ENCODE data around the gene ANKRD6.

The ANKRD6 gene

DNA sequence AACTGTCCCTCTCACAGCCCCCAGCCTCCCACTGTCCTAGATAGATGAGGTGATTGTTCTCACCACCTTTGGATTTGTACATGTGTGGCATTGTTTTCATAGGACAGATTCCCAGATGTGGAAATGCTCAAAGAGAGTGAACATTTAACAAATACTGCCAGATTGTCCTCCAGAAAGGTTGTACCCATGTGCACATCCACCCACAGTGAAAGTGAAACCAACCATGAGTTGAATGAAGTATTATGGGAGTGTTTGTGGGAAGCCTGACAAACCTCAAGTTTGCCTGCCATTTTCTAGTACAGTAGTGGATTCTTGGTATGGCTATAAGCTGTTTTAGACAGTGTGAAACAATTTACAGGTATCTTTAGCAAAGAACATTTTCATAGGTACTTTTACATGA is 42.7 kb downstream of the ANKRD6 start:
- no peak for DNase-seq

DNA sequence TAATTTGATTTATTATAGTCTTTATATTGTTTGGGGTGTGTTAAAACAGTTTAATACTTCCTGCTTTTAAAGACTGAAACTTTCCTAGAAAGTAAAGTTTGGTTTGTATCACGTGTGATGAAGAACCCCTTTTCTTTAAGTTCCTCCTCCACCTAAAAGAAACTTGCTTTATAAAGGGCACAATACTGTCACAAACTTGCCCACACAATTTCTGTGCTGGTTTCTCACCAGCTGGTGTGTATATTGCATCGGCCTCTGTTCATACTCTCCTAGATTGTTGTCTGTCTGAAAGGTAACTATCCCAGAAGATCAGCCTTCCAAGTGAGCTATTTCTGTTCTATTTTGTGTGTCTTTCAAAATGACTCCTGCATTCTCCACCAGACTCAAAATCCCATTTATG is 46.9 kb downstream of the ANKRD6 start:
- DNase-seq, result no peak

DNA sequence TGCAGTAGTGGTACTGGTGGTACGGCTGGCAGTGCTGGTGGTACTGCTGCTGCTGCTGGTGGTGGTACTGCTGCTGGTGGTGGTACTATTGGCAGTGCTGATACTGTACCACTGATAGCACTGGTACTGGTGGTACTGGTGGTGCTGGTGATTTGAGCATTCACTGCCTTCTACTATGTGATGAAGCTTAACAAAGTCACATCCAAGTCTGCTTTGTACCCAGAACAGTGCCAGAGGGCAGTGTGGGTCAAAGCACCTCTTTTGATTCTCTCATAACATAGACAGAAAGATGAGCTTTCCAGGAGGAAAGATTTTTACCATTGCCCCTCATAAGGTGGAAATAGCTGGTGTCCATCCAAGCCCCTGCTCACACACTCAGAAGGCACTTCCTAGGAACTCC is 48.7 kb downstream of the ANKRD6 start:
- DNase-seq, result no peak

DNA sequence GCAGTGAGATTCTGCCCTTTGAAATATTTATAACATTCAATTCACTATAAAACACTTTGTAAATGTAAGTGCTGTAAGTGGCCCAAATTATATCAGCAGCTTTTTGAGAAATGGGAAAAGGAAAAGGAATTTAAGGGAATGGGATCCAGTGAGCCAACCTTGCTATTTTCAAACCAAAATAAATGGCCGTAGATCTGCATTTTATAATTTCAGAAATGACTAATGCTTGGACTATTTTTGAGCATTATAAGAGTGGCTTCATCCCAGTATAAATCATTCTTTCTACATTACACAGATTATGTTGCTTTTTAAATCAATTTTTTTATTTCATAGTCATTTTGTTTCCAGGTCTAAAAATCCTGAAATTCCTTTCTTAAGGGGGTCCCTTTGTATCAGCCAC is 49.2 kb downstream of the ANKRD6 start:
- no peak for DNase-seq

DNA sequence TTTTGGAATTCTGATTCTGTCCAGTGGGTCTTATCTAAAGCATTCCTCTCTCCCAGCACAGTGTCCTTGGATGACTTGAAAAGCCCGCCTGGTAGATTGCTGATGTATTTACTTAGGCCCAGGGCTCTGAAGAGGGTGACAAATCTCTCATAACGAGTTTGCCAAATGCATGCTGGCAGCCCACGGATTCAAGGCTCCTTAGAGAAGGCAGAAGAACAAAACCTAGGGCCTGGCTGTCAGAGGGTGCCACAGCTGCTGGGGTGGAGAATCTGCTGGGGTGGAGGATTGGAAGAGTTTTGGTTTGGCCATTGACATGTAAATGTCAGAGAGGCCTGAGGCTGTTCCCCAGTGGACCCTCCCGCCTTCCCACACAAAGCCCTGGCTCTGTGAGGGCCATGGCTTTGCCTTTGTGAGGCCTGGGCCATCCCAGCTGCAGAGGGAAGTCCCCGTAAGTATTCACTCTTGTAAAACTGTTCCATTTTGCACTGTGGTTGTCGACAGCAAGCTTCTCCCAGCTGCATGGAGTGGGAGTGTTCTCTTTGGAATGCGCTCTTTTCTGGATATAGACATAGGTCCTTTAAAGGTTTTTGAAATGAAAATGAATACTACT is 50.3 kb downstream of the ANKRD6 start:
- DNase-seq, result no peak

DNA sequence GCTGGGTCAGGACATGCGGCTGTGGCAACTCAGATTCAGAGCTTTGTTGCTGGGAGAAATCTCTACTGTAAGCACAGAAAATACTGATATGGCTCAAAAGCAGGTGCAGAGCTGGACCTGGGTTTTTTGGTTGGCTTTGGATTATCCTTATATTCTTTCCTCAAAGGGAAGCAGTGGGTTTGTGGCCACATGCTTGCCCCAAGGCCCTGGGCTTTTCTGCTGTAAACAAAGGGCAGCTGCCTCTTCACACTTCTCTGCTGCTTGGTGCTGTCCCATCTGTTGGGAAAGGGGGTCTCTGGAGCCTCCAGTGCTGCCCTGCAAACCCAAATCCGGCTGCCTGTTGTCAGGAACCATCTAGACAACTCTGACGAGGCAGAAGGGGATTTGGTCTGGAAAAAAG is 52.4 kb downstream of the ANKRD6 start:
- no peak for DNase-seq

DNA sequence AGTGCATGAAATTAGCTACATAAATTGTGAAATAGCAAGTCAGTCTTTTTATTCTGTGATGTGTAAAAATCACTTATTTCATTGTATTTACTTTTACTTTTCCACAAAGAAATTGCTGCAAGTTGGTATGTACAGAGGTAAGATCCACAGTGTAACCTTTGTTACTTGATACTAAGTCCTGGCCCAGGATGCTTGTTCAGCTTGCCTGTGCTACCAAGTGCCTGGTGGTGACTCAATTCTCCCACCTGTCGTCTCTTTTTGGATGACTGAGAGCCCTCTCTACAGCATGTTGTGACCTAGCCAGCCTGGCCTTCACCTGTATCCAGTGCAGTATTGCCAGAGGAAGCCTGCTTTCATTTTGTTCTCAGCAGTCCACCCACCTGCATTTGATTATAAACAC is 54.9 kb downstream of the ANKRD6 start:
- no peak for DNase-seq

DNA sequence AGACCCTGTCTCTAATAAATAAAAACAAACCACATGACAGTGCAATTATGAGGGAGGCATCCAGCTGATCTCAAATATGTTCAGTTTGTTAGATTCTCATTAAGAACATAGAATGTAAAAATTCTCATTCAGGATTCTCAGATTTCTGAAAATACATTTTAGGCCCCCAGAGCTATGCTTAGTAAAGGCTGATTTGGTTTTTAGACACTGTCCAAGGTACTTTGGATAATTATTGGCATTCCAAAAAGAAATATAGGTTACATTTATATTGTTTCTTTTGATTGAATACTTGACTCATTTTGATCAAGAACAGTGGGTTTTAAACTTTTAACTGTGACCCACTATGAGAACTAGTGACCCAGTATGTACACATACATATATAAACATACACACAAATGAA is 55.5 kb downstream of the ANKRD6 start:
- no peak for DNase-seq

DNA sequence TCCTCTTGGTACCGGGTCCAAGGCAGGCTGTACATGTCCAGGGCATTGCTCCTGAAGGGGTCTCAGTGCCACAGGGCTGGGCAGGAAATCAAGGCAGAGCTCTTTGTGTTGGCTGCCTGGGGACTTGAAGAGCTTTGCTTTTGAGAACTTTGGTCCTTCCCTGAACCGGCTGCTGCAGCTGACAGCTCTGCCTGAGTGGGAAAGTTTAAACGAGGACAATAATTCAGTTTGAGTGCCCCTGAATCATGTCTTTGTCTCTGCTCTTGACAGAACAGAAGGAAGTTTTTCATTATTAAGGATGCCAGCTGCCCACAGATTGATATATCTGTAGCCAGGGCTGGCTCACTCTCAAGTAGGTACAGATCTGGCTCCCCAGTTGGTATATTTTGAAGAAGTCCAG is 56.1 kb downstream of the ANKRD6 start:
- DNase-seq, result no peak

DNA sequence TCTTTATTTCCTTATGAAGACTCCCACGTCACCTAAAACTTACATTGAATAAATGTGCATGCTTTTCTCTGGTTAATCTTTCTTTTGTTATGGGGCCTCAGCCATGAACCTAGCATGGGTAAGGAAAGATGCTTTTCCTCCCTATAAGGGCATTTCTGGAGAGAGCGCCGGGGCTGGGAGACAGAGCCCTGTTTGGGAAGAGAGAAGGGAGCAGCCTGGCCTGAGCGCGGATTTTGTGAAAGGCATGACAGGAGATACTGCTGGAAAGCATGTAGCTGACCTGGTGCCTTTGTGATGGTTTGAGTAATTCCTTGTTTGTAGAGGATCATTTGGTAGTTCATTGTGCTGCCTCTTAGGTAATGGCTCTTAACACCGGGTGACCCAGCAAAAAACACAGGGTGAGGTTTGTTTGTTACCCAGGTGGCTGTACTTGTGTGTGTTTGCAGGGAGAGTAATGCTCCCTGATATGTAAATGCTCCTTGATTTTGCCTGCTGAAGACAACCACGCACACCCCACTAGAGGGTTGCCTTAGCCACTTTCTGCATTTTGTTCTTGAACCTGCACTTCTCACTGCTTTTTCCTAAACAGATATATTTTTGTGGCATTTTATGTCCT is 59.2 kb downstream of the ANKRD6 start:
- no peak for DNase-seq

DNA sequence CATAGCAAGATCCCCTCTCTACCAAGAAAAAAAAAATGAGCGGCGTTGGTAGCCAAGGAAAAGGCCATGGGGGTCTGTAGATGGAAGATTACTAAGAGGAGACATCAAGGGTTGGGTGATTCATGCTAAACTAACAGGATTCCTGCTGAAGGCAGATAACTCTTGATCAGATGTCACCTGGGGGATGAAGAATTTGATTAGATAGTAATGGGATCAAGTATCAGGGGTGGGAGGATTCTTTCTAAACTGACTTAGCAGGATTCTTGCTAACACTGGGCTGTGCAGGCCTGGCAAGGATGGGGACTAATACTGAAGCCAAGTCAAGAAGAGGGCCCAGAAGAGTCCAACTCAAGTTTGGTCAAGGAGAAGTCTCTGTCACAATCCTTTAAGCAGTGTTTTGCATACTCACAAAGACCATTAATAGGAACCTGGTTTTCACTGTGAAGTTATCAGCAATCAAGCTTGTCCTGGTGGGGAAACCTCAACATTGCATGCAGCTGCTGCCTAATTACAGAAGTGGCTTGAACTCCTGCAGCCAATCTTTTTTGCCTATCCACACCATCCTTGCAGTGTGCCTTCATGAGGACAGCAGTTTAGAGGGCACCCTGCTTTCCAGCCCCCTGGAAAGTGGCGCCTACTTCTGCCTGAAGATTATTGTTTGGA is 61.3 kb downstream of the ANKRD6 start:
- DNase-seq, result no peak

DNA sequence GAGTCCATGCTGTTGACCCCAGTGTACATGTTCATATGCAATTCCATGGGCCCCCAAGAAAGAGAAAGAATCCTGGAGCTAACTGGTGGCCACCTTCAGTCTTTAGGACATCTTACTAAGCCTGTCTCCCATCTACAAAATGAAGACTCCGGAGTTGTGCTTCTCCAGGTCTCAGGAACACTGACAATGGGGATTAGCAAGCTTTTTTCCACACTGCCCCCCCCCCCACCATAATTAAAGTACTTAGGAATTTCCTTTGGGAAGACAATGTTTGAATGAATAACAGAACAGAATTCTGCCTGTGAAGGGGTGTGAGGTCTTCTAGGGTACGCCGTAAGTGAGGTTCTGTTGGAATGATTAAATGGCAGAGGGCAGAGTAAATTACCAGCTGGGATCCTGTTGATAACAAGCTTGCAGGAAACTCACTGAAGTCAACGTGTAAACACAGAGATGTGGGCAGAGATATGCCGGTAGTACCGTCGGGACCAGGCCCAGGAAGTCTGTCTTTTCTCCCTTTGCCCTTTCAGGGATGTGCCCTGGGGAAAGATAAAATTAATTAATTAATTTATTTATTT is 63.1 kb downstream of the ANKRD6 start:
- no peak for DNase-seq

DNA sequence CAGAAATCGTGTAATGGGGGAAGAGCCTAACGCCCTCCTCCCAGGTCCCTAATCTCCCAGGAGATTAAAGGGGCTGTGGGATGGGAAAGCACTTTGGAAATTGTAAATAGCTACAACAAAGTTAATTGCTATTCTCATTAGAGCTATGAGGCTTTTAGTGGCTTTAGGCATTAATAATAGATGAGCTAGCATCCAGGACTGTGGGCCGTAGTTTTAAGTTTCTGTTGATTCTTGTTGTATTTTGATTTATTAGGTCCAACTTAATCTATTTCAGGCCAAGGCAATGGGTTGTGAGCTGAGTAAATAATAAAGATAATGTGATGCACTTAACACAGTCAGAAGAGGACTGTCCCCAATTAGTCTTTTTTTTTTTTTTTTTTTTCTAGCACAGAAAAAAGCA is 67.7 kb downstream of the ANKRD6 start:
- DNase-seq, result no peak

DNA sequence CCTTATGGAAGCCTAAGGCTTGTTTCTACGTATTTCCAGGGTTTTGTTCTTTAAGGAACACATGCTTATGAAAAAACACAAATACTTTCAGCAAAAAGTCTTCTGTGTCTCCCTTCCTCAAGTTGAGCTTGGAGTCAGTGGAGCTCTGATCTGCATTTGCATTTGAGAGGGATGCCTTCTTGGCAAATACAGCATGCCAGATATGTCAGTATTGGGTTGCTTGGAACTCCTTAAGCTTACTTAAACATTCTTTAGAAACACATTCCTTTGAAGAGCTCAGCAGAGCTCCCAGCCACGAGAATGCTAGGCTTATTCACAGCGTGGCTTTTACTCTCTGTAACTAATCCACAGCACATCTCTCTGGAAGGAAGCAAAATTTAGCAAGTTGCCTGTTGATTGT is 68.3 kb downstream of the ANKRD6 start:
- DNase-seq, result no peak

DNA sequence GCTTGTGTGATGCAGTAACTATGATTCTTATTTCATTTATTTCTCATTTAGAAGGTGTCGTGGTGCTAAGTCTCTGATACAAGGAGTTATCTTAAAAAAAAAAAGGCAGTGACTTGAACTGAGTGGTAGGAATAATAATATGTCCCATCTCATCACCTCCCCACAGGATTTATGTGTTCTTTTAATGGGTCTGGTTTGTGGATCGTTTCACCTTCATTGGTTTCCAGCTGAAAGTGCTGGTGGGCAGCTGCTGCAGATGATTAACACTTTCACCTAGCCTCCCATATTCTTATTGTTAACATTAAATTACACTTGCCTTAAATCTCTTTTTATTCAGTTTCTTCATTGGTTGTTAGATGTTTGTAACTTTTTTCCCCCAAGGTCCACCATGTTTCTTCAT is 68.8 kb downstream of the ANKRD6 start:
- no peak for DNase-seq

DNA sequence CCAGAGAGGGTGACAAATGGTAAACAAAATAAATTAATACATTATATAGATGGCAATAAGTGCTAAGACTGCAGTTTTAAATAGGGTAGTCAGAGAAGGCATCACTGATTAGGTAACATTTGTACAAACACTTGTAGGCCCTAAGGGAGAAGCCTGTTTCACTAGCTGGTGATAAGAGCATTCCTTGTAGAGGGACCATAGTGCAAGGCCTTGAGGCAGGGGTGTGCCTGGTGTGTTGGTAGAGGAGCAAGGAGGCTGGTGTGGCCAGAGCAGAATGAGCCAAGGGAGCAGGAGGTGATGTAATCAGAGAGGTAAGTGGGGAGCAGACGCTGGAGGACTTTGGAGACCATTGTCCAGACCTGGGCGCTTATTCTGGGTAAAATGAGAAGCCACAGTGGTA is 70.7 kb downstream of the ANKRD6 start:
- no peak for DNase-seq

DNA sequence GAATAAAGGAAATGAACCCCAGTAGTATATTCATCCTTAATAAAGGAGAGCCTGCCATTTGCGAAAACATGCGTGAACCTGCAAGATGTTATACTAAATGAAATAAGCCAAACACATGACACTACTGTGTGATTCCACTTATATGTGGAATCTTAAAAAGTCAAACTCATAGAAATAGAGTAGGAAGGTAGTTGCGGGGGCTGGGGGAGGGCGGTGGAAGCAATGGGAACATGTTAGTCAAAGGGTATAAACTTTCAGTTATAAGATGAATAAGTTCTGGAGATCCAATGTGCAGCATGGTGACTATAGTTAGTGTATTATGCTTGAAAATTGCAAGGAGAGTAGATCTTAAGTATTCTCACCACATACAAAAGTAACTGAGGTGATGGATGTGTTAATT is 72.9 kb downstream of the ANKRD6 start:
- no peak for DNase-seq

DNA sequence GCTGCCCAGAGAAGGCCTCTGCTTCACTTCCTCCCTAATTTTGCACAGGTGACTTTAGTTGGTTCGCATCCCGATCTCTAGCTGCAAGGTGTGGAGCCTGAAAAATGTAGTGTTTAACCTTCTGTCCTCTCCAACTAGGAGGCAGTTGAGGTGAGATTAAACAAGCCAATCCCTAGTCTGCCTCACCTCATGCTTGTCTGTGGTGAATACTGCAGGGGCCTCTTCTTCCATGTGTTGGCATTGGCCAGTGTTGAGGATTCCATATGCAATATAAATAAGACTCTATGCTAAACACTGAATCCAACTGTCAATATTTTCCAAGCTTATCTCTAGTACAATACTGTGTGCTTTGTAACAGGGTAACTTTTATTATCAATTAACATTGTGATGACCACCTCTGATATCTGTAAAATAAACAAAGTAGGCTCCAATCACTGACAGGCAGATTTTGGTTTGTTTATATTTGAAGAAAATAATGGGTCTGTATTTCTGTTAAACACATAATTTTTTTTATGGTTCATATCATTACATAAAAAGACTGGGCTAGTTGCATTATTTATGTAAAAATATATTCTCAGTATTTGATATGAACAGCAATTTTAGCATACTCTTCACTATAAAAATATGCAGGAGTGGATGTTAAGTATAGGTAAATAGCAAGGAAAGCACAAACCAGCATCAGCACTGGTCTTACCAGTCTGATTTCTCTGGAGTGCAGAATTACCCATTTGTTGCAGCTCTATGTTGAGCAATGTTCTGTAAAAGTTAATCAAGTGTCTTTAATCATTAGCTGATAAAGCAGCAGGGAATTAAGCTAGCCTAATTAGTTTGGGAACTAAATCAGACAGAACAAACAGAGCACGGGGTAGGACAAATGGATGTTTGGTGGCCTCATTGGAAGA is 74.0 kb downstream of the ANKRD6 start:
- DNase-seq, result no peak

DNA sequence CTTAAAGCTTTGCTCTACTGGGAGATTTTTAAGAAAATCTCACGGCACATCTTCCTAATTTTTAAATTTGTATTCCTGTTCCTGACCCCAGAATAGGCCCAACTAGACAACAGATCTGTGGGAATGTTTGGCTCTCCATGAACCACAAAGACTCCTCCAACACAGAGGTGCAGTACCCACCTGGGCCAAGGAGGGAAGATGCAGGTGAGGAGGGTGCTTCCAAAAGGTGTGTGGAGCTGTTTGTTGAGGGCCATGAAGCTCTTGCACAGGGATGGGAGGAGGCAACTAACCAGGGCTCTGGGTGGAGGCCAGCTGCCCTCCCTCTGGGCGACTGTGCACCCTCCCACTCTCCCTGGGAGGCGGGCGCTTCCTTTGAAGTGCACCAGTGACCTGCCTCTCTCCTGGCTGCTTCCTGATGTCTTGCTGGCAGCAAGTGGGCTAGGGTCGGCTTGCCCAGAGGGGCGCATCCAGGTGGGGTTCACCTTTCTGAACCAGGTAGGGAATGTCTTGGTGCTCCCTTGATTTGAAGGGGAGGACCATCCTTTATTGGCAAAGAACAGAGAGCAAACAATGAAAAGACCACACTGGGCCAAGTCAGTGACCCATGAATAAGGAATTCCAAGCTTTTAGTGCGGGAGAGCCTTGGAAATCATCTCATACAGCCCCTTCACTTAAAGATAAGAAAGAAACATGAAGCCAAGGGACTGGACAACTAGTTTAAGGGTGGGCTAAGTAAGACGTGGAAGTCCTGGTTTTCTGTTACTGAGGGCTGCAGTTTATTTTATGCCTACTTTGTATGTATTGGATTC is 76.0 kb downstream of the ANKRD6 start:
- DNase-seq, result no peak

DNA sequence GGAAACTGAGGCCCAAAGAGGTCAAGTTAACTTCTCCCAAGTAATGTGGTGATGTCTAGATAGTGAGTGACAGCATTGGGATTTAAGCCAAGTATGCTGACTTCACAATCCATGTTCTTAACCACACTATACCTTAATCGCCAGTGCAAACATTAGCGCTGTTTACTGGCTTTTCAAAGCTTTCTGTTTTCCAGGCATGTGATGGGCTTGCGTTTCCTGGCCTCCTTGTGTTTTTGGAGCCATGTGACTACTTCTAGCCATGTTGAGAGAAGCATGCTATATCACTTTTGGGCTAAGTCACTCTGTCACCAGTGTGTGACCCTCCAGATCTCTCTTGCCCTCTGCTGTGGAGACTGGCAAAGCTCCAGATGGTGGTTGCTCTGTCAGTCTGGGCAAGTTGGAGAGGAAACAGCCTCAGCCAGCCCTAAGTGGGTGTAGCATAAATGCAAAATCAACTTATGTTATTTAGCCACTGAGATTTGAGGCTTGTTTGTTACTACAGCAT is 76.9 kb downstream of the ANKRD6 start:
- DNase-seq, result no peak

DNA sequence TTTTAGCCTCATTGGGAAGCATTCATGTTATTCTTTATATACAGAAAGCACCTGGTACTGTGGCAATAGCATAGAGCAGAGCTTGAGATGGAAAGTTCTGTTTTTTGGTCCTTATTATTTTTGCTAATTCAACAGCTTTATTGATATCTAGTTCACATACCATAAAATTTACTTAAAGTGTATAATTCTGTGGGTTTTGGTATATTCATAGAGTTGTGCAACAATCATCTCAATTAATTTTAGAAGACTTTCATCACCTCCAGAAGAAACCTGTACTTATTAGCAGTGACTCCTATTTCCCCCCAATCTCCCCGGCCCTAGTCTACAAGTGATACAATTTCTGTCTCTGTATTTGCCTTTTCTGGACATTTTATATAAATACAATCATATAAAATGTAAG is 77.4 kb downstream of the ANKRD6 start:
- no peak for DNase-seq

DNA sequence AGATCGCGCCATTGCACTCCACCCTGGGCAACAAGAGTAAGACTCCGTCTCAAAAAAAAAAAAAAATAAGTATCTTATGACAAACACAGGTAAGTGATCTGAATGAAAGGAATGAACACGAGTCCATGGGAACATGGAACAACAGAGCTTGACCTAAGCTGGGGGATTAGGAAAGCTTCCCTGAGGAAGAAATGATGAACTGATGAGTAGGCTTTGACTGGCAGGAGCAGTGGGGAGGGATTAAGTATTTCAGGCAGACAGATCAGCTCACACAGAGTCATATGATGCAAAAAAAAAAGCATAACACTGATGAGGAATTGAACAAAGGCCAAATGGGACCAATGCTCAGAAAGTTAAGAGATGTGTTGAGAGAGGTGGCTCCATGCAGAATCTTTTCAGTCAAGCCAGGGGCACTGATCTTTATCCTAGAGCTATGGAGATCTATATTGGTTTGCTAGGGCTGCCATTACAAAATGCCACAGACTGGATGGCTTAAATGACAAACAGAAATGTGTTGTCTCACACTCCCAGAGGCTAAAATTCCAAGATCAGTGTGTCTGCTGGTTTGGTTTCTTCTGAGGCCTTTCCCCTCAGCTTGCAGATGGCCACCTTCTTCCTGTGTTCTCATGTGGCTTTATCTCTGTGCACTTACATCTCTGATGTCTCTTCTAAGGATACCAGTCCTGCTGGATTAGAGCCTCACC is 85.6 kb downstream of the ANKRD6 start:
- no peak for DNase-seq
